GM21717 (cell line): ENCODE measurements around the gene TXNDC8.
"Not testable (repeated sequence)": the region's sequence is repeated elsewhere in the genome, so short reads cannot be mapped to it uniquely, and the experiment has no call there.

Experiments used
- ATAC-seq: cut with Tn5 transposase; IDR thresholded peaks from one replicate; pipeline ENCODE4 v1.9.1; 2021; ENCODE audit warnings: mild to moderate bottlenecking, moderate library complexity; ENCODE audit not compliant: unreplicated experiment

TXNDC8 gene

DNA sequence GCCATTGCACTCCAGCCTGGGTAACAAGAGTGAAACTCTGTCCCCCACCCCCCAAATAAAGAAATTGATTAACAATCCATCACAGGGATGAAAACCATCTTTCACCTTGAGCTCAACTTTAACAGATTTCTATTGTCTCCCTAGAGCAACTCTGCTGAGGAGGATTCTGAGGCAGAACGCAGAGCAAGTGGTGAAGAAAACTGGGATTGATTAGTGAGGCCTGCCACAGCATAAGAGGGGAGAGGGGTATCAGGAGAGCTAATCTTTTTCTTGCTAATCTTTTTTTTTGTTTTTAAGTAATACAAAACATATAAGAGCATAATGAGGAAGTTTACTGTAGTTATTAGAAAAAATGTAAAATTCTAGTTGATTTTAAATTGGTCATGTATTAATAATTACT, 8.9 kb downstream of the TXNDC8 start:
- ATAC-seq = no peak

DNA sequence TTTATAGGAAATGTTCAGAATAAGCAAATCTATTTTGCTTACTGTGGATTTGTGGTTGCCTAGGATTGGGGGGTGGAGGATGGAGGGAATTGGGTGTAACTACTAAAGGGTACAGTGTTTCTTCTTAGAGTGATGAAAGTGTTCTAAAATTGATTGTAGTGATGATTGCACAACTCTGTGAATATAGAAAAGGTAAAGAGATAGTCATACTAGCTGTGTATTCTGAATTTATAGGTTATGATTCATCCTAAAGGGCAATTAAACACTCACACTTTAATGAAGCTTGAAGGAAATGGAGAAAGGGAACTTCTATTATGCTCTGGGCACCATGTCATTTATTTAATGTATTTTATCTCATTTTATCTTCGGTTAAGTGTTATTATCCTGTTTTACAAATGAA, 9.9 kb downstream of the TXNDC8 start:
- ATAC-seq = no peak

DNA sequence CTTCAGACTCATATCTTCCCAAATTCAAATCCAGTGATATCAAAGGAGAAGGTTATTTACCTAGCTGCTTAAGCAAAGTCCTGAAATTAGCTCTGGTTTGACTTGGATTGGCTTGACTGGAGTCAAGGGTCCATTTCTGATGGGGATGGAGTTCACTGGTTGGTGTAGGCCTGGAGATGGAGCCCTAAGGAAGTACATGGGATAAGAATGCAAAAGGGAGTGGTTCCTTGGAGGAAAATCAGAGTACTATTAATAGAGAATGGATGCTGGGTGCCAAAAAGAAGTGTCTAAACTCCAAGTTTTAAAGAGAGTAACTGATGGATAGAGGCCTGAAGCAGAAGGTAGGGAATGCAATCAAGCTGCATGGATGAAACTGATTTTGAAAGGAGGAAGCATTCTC, 13.8 kb downstream of the TXNDC8 start:
- ATAC-seq = no peak

DNA sequence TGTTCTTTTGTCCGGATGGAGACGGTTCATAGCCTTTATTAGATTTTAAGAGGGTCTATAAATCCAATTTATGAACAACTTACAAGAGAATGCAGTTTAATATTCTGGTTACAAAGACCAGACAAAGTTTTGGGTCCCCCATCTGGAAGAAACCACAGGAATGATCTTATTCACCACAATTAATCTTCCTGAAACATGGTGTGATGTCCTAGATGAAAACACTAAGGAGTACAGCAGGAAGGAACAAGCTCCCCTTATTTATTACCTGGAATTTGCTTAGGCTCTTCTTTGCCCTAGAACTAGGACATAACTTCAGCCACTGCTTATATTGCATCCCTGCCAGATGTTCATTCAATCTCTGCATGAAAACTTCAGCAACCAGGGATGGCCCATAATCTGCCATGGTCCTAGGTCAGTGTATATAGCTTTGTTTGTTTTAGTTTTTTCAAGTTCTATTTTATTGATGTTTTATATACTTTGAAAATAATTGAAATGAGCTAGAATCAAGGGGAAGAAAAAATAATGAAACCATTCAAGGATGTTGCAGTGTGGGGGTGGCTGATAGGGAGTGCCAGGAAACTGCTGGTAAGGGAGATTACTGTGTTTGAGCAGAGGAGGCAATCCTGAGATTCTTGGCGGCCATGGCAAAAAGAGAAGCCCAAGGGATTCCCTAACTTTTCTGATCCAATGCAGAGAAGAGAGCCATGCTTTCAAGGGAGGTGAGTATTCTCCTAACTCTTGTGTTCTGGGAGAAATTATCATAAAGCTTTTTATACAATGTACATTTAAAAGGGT, 16.8 kb downstream of the TXNDC8 start:
- no peak for ATAC-seq

DNA sequence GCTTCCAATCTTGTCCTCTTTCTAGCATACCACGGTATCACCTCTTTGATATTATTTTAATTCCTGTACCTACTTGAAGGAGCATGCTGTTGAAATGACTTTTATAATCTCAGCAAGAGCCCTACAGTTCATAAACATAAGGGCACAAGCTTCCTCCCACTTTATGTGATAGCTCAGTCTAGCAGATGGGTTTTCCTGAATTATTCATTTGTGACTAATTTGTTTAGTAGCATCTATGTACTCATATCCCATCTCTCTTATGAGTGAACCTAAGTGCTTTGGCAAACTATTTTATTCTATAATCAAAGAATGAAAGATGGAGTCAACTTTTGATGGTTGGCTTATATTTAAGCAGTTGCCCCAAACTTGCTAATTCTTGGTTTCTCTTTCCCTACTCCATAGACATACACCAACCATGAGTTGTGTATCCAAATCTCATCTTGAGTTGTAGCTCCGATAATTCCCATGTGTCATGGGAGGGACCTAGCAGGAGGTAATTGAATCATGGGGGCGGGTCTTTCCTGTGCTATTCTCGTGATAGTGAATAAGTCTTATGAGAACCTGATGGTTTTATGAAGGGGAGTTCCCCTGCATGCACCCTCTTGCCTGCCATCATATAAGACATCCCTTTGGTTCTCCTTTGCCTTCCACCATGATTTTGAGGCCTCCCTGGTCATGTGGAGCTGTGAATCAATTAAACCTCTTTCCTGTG, 17.7 kb downstream of the TXNDC8 start:
- ATAC-seq = no peak

DNA sequence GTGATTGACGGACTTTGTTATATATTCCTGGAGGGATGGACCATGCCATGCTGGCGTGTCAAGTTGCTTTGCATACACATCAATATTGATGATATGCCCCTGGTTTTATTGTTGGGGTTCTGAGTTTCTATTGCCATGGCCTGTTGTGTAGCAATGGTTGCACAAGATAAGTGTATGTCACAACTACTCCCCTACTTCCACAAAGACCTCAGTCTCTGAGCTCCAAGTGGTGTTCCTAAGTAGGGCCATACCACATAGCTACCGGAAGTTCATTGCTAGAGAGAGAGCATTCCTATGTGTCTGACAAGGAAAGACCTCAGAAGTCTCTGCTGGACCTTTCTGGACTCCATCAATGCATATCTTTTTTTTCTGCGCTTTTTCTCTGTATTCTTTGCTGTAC, 19.8 kb downstream of the TXNDC8 start:
- ATAC-seq = no peak

DNA sequence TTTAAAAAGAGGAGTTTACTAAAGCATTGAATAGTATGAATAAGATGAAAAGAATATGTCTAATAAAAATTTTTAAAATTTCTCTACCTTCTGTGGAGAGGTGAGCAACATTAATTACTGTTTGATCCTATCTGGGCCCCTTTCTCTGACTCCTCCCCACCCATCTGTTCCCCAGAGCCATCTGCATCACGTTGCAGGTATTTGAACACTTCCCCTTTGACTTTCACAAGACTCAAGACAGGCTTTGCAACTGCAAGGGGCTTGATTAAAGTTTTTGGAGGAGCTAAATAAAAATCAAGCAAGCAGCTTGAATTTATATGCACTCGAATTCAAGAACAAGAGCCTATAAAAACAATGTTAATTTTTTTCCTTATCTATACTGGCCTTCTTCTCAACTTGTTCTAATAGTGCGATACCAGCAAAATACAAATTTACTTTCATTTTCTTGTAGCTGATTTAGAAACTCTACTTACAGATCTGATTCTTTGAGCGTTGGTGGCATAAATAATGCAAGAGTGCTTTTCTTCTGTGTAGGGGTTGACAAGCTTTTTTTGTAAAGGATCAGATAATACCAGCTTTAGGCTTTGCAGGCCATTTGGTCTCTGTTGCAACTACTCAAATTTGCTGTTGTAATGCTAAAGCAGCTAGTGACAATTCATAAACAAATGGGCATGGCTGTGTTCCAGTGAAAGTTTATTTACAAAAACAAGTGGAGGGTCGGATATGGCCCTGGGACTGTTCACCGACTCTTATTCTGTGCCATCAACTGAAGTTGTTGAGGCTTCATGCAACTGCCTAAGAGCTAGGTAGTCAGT, 21.2 kb downstream of the TXNDC8 start:
- peak; percentile 99 for ATAC-seq

DNA sequence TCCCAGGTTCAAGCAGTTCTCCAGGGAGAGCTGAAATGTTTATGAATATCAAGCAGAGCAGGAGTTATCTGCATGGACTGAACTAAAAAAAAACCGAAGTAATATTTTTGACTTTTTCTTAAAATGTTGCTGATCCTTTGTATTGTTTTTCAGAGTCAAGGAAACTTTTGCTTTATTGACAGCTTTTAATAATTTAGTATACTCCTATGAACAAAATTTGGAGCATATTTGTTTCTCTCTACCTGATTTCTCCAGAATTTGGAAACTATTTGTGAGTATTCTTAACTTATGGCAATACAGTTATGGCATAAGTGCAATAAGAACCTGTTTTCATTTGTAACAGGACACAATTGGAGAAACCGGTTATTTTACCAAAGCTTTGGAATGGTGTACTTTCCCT, 25.7 kb downstream of the TXNDC8 start:
- not testable (repeated sequence) for ATAC-seq

DNA sequence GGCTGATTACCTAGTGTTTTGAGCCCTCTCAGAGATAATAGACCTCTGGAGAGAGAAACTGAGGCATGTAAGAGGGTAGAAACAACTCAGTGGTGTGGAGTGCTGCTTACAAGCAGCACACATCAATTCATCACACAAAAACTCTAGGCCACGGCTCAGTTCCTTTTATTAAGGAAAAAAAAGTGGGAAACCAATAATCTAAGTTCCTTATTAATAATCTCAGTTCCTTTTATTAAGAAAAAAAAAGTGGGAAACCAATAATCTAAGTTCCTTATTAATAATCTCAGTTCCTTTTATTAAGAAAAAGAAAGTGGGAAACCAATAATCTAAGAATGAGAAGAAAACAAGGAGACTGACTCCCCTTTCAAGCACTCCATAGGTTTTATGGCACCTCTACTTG, 28.0 kb downstream of the TXNDC8 start:
- no peak for ATAC-seq

DNA sequence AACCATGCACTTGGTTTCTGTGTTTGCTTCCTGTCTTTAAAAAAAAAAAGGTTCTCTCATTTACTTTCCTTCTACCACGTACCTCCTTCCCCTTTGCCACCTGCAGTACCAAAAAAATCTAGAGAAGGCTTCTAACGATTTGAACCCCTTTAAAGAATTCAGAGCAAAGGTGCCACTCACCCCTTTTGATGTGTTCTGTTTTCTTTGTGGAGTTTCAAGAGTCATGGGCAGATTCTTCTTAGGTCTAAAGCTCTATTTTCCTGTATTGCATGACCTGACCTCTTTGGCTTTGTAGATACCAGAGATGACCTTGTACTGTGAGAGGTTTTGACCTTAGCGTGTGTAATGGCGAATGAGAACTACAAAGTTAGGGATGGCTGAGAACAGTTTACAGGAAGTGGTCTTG, 29.0 kb downstream of the TXNDC8 start:
- ATAC-seq = peak; percentile 74

DNA sequence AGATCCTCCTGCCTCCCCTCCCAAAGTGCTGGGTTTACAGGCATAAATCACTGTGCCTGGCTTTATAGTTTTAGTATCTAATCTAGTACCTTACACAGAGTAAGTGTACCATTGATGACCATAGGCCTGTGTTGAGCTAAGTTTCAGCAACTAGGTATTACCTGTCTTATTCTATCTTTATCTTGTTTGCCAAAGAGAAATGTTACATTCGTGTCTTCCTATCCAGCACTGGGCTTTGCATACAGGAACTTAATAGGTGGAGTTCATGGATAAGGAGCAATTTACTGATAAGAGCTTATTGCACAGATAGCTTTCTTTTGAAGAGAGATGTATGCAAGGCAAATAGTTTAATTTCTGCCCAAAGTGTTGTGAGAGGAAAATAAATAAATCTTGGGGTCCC, 30.5 kb downstream of the TXNDC8 start:
- no peak for ATAC-seq

DNA sequence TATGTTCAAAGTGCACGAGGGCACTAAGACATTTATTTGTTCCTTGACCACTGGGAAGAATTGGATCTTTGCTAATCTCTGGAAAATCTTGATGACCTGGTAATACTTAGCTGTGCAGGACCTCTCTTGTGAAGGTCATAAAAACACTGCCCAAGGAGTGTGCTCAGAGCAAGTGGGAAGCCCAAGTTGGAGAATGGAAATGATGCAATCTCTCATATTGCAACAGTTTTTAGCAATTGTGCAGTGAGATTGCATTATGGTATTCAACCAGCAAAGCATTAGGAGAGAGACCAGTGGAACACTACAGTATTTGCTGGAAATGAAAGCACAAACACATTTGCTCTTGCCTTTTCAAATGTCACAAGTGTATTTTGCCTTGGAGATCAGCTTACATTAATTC, 34.5 kb downstream of the TXNDC8 start:
- no peak for ATAC-seq

DNA sequence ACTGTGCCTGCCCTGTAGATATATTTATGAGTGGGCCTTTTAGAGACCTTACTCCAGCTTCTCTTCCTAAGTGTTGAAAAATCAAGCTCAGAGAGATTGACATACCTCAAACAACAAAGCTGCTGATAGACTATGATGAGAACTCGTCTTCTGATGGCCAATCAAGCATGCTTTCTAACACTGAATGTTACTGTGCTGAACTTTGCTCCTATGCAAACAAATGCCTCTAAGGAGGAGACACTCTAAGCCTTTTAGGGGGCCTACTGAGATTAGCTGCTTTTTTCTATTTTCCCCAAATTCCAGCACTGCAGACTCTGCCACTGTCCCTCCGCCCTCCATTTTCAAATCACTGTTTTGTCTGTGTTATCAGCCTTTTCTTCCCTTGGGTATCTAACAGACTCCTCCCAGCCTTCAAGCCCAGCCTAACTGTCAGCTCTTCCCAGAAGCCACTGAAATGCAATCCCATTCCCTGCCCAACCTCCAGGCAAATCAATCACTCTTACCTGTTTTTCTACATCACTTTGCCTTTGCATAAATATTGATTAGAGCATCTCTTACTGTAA, 39.5 kb downstream of the TXNDC8 start:
- ATAC-seq = no peak

DNA sequence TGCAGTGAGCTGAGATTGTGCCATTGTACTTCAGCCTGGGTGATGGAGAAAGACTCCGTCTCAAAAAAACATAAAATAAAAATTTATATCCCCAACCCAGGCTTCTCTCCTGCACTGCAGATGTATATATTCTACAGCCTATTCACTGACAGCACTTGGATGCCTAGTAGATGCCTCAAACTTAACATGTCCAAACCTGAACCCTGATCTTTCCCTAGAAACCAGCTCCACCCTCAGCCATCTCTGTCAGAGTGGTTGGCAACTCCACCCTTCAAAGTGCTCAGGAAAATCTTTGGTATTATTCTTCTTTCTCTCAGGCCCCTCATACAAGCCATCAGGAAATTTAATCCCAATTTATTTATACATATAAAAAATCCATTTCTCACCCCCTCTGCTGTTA, 44.4 kb downstream of the TXNDC8 start:
- ATAC-seq = no peak

DNA sequence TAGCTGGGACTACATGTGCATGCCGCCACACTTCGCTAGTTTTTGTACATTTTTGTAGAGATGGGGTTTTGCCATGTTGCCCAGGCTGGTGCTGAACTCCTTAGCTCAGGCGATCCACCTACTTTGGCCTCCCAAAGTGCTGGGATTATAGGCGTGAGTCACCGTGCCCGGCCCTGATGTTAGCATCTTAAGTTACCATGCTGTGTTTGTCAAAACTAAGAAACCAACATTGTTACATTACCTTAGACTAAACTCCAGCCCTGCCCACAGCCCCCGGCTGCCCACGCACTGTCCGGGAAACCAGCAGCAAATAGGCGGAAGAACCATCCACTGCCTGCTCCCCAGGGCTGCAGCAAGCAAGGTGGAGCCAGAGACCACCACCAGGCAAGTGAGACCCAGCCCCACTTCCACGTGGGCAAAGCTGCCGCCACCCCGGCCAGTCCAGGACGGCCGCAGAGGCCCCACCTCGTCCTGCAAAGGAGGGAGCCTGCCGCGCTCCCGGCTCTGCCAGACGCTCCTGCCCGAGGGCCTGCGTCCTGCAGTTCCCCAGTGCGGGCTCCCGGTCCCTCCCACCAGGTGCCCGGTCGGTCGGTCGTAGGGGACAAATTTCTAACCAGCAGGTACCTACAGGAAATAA, 45.6 kb downstream of the TXNDC8 start:
- no peak for ATAC-seq

DNA sequence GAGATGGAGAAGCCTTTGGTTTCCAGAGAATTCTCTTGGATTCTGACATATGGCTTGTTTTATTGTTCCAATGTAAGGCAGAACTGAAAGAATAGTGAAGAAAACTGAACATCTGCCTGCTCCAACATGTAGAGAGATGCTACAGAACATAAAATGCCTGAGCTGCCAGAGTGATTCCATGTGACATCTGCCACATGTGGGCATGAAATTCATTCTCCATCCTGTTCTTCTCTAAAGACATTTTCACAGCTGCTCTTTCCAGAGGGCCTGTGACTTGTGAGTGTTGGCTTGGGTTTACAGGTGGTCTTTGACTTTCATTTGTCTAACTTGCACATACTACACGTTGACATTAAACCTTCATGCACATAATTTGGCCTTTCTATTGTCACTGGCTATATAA, 47.7 kb downstream of the TXNDC8 start:
- ATAC-seq = no peak

DNA sequence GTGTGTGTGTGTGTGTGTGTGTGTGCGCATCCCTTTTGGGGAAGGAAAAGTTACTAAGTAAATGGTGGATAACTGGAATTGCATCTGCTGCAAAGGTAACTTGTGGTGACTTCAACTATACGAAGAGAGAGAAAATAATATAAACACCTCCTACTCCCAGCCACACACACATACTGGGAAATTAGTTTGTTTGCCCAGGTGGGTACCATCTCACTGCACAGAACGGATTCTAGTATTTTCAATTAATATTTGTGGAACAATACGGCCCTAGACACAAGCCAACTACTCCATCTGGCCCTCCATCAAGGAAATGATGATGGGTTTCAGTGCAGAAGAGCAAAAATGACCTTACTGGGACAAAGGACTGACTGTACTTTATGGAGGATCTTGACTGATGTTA, 49.2 kb downstream of the TXNDC8 start:
- no peak for ATAC-seq

DNA sequence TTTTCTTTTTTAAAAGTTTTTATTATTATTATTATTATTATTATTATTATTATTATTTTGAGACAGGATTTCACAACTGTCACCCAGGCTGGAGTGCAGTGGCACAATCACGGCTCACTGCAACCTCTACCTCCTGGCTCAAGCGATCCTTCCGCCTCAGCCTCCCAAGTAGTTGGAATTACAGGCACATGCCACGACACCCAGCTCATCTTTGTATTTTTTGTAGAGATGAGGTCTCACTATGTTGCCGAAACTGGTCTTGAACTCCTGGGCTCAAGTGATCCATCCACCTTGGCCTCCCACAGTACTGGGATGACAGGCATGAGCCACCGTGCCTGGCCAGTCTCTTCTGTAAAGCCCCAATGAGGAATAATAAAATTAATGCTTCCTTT, 50.4 kb downstream of the TXNDC8 start:
- ATAC-seq = no peak

DNA sequence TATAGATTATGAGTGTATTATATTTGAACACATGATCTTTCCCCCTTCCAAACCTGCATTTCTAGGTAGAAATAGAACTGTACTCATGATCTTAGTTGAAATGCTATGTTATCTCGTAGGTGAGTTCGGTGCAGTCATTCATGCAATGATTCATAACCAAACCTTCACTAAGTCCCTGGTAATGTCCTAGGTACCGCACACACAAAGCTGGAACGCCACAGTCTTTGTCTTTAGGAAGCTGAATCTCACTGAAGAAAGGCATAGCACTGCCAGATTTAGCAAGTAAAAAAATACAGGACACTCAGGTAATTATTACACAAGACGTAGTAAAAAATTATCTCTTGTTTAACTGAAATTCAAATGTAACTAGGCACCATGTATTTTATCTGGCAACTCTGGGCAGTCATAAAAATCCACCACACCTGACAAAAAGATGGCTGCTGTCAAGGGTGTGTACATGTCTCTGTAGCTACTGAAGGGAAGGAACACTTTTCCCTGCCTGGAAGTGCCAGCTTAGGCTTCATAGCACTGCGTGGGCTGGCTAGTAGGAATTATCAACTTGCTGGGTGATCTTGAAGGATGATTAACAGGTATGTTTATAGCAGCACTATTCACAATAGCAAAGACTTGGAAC, 53.3 kb downstream of the TXNDC8 start:
- ATAC-seq = no peak

DNA sequence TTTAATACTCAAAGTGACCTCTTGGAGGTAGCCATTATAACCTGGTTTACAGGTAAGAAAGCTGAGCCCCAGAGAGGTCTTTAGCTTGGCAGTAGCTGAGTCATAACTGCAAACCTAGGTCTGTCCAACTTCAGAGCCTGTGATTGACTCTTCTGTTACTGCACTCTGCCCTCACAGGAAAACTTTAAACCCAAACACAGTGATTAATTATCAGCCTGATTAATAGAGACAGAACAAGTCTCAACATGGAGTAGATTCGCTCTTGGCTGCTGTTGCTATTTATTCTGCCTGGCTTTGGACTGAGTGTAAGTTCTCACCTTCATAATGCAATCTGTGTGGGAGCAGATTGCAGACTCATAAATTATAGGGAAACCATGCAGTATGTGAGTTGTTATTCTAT, 53.9 kb downstream of the TXNDC8 start:
- ATAC-seq = no peak

DNA sequence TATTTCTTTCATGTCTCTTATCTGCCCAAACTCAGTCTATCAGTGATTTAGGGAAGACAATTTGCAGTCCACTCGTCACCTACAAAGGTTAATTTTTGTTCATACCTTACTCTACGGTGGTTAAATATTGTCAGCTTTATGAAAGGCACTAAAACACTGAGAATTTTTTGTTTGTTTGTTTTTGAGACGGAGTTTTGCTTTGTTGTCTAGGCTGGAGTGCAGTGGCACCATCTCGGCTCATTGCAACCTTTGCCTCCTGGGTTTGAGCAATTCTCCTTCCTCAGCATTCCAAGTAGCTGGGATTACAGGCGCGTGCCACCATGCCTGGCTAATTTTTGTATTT, 55.0 kb downstream of the TXNDC8 start:
- ATAC-seq = no peak
